T-helper 17 cell (primary cell): ENCODE results near the gene MACROD2. TPM values are rescaled to one million over a fixed set of nuclear protein-coding genes. Genes with fewer than 3 reads are reported as not detected.

Experiments
- ATAC-seq: fragments of 150-1000 bp; cut with Tn5 transposase; 2 replicates; pipeline ENCODE4 v1.10.0; 2021; ENCODE audit warnings: mild to moderate bottlenecking, moderate library complexity
- DNase-seq, 3 donors: peaks; one replicate each; pipeline versions ENCODE4 v3.0.0 to v3.0.0-alpha.2; 2020 to 2021
- H3K9me3 ChIP-seq: one replicate; pipeline ENCODE4 v1.7.0; 2013; ENCODE audit warnings: low read length, mild to moderate bottlenecking; ENCODE audit not compliant: control insufficient read depth, poor library complexity, severe bottlenecking
- H3K27ac Mint-ChIP-seq: one replicate; pipeline ENCODE4 v1.8.0; 2022; ENCODE audit warnings: mild to moderate bottlenecking, moderate library complexity, mixed read lengths
- H3K27me3 Mint-ChIP-seq: one replicate; pipeline ENCODE4 v1.8.0; 2022; ENCODE audit warnings: mixed read lengths
- H3K36me3 Mint-ChIP-seq: one replicate; pipeline ENCODE4 v1.8.0; 2022; ENCODE audit warnings: low read depth, mixed read lengths
- H3K4me1 Mint-ChIP-seq: one replicate; pipeline ENCODE4 v1.8.0; 2022; ENCODE audit warnings: mild to moderate bottlenecking, mixed read lengths
- H3K4me3 Mint-ChIP-seq: one replicate; pipeline ENCODE4 v1.8.0; 2022; ENCODE audit warnings: mild to moderate bottlenecking, moderate library complexity, mixed read lengths
- total RNA-seq, 4 donors: library from RNA in 2 of 4; stranded (reverse) in 2 of 4; gene quantifications; one replicate each; pipeline ENCODE4 v1.2.3 and lab custom pipeline; 2022 to 2026

Gene MACROD2
- total RNA-seq, 2 donors from 2014 or later = 0.85 TPM; not detected in 1

- no peaks in the 10 kb centered on the region for H3K4me1 Mint-ChIP-seq
- H3K27ac Mint-ChIP-seq = no peak overlapping the region
- ATAC-seq = no peak
- no peak overlapping the region for H3K4me3 Mint-ChIP-seq
- no peak for DNase-seq
- no peaks in the 10 kb centered on the region for H3K9me3 ChIP-seq
- no peaks in the 10 kb centered on the region for H3K36me3 Mint-ChIP-seq
- no peaks in the 10 kb centered on the region for H3K27me3 Mint-ChIP-seq
These were observed 1658.9 kb downstream of the MACROD2 start for GRCh38 chr20:15654208-15654649.

GRCh38 chr20:15655295-15655874 is 1660.1 kb downstream of the MACROD2 start:
- no peaks in the 10 kb centered on the region for H3K9me3 ChIP-seq
- ATAC-seq (no peak), DNase-seq (no peak)
- Mint-ChIP-seq H3K27ac (no peak overlapping the region), H3K27me3 (no peaks in the 10 kb centered on the region), H3K4me1 (no peaks in the 10 kb centered on the region), H3K4me3 (no peak overlapping the region), H3K36me3 (no peaks in the 10 kb centered on the region)

- no peaks in the 10 kb centered on the region for H3K36me3 Mint-ChIP-seq
- DNase-seq (no peak), ATAC-seq (no peak)
- H3K27ac Mint-ChIP-seq = no peak overlapping the region
- no peaks in the 10 kb centered on the region for H3K27me3 Mint-ChIP-seq
- H3K4me3 Mint-ChIP-seq = no peak overlapping the region
- H3K4me1 Mint-ChIP-seq = no peaks in the 10 kb centered on the region
- H3K9me3 ChIP-seq = no peaks in the 10 kb centered on the region
These were observed 1660.8 kb downstream of the MACROD2 start for GRCh38 chr20:15656124-15656523.

- no peak for ATAC-seq
- DNase-seq = no peak
- no peak overlapping the region for H3K4me3 Mint-ChIP-seq
- H3K27me3 Mint-ChIP-seq = no peaks in the 10 kb centered on the region
- no peak overlapping the region for H3K27ac Mint-ChIP-seq
- no peaks in the 10 kb centered on the region for H3K36me3 Mint-ChIP-seq
- H3K4me1 Mint-ChIP-seq = no peaks in the 10 kb centered on the region
- H3K9me3 ChIP-seq = no peaks in the 10 kb centered on the region
These were observed 1663.0 kb downstream of the MACROD2 start for GRCh38 chr20:15658295-15658694.

GRCh38 chr20:15673206-15673605 is 1677.9 kb downstream of the MACROD2 start:
- Mint-ChIP-seq H3K27me3 (no peaks in the 10 kb centered on the region), H3K27ac (no peak overlapping the region)
- no peaks in the 10 kb centered on the region for H3K9me3 ChIP-seq

GRCh38 chr20:15674253-15675060 is 1679.1 kb downstream of the MACROD2 start:
- no peak overlapping the region for H3K27ac Mint-ChIP-seq
- DNase-seq (no peak), ATAC-seq (no peak)
- H3K27me3 Mint-ChIP-seq = no peaks in the 10 kb centered on the region
- H3K4me3 Mint-ChIP-seq = no peak overlapping the region
- no peaks in the 10 kb centered on the region for H3K9me3 ChIP-seq
- no peaks in the 10 kb centered on the region for H3K36me3 Mint-ChIP-seq
- H3K4me1 Mint-ChIP-seq = no peaks in the 10 kb centered on the region

More at GRCh38 chr20:15673206-15673605, 1677.9 kb downstream of the MACROD2 start:
- no peaks in the 10 kb centered on the region for H3K36me3 Mint-ChIP-seq
- DNase-seq (no peak), ATAC-seq (no peak)
- H3K4me3 Mint-ChIP-seq = no peak overlapping the region
- no peaks in the 10 kb centered on the region for H3K4me1 Mint-ChIP-seq

GRCh38 chr20:15675061-15675514 is 1679.8 kb downstream of the MACROD2 start:
- no peaks in the 10 kb centered on the region for H3K36me3 Mint-ChIP-seq
- no peak overlapping the region for H3K27ac Mint-ChIP-seq
- no peaks in the 10 kb centered on the region for H3K27me3 Mint-ChIP-seq
- DNase-seq (no peak), ATAC-seq (no peak)
- H3K4me1 Mint-ChIP-seq = no peaks in the 10 kb centered on the region
- H3K9me3 ChIP-seq = no peaks in the 10 kb centered on the region
- H3K4me3 Mint-ChIP-seq = no peak overlapping the region

- Mint-ChIP-seq H3K27me3 (no peaks in the 10 kb centered on the region), H3K36me3 (no peaks in the 10 kb centered on the region), H3K27ac (no peak overlapping the region), H3K4me1 (no peaks in the 10 kb centered on the region), H3K4me3 (no peak overlapping the region)
- DNase-seq (no peak), ATAC-seq (no peak)
- H3K9me3 ChIP-seq = no peaks in the 10 kb centered on the region
These were observed 1680.6 kb downstream of the MACROD2 start for GRCh38 chr20:15675813-15676484.

- DNase-seq (no peak), ATAC-seq (no peak)
- H3K36me3 Mint-ChIP-seq = no peaks in the 10 kb centered on the region
- H3K27me3 Mint-ChIP-seq = no peaks in the 10 kb centered on the region
- H3K4me1 Mint-ChIP-seq = no peaks in the 10 kb centered on the region
- no peak overlapping the region for H3K4me3 Mint-ChIP-seq
- H3K9me3 ChIP-seq = no peaks in the 10 kb centered on the region
- H3K27ac Mint-ChIP-seq = no peak overlapping the region
These were observed 1681.5 kb downstream of the MACROD2 start for GRCh38 chr20:15676815-15677214.

GRCh38 chr20:15682690-15683089 is 1687.4 kb downstream of the MACROD2 start:
- H3K9me3 ChIP-seq = no peaks in the 10 kb centered on the region
- DNase-seq (no peak), ATAC-seq (no peak)
- no peak overlapping the region for H3K4me3 Mint-ChIP-seq
- H3K36me3 Mint-ChIP-seq = no peaks in the 10 kb centered on the region
- no peak overlapping the region for H3K27ac Mint-ChIP-seq
- H3K27me3 Mint-ChIP-seq = no peaks in the 10 kb centered on the region
- H3K4me1 Mint-ChIP-seq = no peaks in the 10 kb centered on the region

- Mint-ChIP-seq H3K27ac (no peak overlapping the region), H3K4me3 (no peak overlapping the region), H3K27me3 (no peaks in the 10 kb centered on the region), H3K4me1 (no peaks in the 10 kb centered on the region), H3K36me3 (no peaks in the 10 kb centered on the region)
- ATAC-seq (no peak), DNase-seq (no peak)
- no peaks in the 10 kb centered on the region for H3K9me3 ChIP-seq
These were observed 1697.3 kb downstream of the MACROD2 start for GRCh38 chr20:15692570-15692969.

GRCh38 chr20:15699431-15700146 is 1704.3 kb downstream of the MACROD2 start:
- H3K4me1 Mint-ChIP-seq = no peaks in the 10 kb centered on the region
- no peak overlapping the region for H3K4me3 Mint-ChIP-seq
- H3K27me3 Mint-ChIP-seq = no peaks in the 10 kb centered on the region
- no peaks in the 10 kb centered on the region for H3K9me3 ChIP-seq
- no peaks in the 10 kb centered on the region for H3K36me3 Mint-ChIP-seq
- no peak overlapping the region for H3K27ac Mint-ChIP-seq
- DNase-seq (no peak), ATAC-seq (no peak)
